NOMO-1 treated with dmso at 0.1 percent for 144 hours (cell line): ENCODE data around the gene MCM9.
A peak's percentile ranks its signal among the peaks of the same experiment; 100 is the strongest.
"Not testable (repeated sequence)": the region's sequence is repeated elsewhere in the genome, so short reads cannot be mapped to it uniquely, and the experiment has no call there.

Experiments used
- DNase-seq: peaks from one replicate; lab custom pipeline; 2025; ENCODE audit not compliant: unreplicated experiment; lab: John Stamatoyannopoulos, UW

MCM9 gene

GRCh38 chr6:118771253-118771652 lies 163.7 kb downstream of the MCM9 start:
- DNase-seq, result no peak

GRCh38 chr6:118770835-118771234 lies 164.1 kb downstream of the MCM9 start:
- no peak for DNase-seq

- DNase-seq, result no peak
Observed at GRCh38 chr6:118770112-118770788, 164.7 kb downstream of the MCM9 start.

- DNase-seq, result peak; percentile 86
Observed at GRCh38 chr6:118768904-118769325, 166.0 kb downstream of the MCM9 start.

GRCh38 chr6:118768441-118768840 lies 166.5 kb downstream of the MCM9 start:
- no peak for DNase-seq

- DNase-seq, result not testable (repeated sequence)
Observed at GRCh38 chr6:118765316-118765715, 169.6 kb downstream of the MCM9 start.

GRCh38 chr6:118764766-118765165 lies 170.2 kb downstream of the MCM9 start:
- DNase-seq, result peak; percentile 24
